ENCODE data around the gene CCDC148. TPM values are rescaled to one million over a fixed set of nuclear protein-coding genes. Genes with fewer than 3 reads are reported as not detected.

Gene CCDC148
- total RNA-seq, 1 donor from 2014 or later = 0.30 TPM

DNA sequence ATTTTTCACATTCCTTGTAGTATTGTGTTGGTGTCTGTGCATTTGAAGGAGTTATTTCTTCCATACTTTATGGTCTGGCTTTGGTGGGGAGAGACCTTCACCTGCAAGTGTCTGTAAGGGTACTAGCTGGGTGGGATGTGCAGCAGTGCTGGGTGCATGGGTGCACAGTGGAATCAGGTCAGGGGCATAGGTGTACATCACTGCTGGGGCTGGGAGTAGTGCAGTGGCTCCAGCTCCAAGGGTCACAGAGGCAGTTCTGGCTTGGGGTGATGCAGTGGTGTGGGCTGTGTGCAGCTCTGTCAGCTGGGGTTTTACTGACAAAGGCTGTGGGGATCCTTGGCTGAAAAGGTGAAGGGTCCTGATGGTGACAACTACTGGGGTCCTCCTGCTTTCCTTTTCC is 44.8 kb downstream of the CCDC148 start:
- H3K4me3 ChIP-seq = no peak overlapping the region
- no peaks in the 10 kb centered on the region for H3K27me3 ChIP-seq (ENCODE audit: low read depth)
- no peaks in the 10 kb centered on the region for H3K36me3 ChIP-seq
- H3K4me1 ChIP-seq = no peaks in the 10 kb centered on the region
- H3K9me3 ChIP-seq (replicated peaks) = peaks cover 44% of the 10 kb centered on the region
- no peak for DNase-seq
- no peak for TF ChIP-seq CTCF (IDR thresholded peaks at IDR 0.05; ENCODE audit: borderline replicate concordance)
- intact Hi-C loops (cut with micrococcal nuclease) = no loop called here
- H3K27ac ChIP-seq (replicated peaks) = no peak overlapping the region

DNA sequence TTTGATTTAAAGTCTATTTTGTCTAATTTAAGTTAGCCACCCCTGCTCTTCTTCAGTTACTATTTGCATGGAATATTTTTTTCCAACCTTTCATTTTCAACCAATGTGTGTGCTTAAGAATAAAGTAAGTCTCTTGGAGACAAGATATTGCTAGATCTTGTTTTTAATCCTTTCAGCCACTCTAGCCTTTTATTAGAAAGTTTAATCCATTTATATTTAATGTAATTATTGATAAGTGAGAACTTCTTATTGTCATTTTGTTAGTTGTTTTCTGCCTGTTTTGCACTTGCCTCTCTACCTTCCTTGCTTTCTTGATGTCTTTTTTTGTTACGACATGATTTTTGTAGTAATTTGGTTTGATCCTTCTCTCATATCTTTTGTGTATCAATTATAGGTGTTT is 46.4 kb downstream of the CCDC148 start:
- Histone ChIP-seq H3K27ac (replicated peaks) (no peak overlapping the region), H3K4me1 (no peaks in the 10 kb centered on the region), H3K27me3 (ENCODE audit: low read depth) (no peaks in the 10 kb centered on the region), H3K9me3 (replicated peaks) (peaks cover 29% of the 10 kb centered on the region), H3K36me3 (no peaks in the 10 kb centered on the region), H3K4me3 (no peak overlapping the region)
- TF ChIP-seq CTCF (IDR thresholded peaks at IDR 0.05; ENCODE audit: borderline replicate concordance) = no peak
- intact Hi-C loops (cut with micrococcal nuclease) = no loop called here
- DNase-seq = no peak

- intact Hi-C loops (cut with micrococcal nuclease) = no loop called here
- no peak for TF ChIP-seq CTCF (IDR thresholded peaks at IDR 0.05; ENCODE audit: borderline replicate concordance)
- Histone ChIP-seq H3K9me3 (replicated peaks) (peaks cover 25% of the 10 kb centered on the region), H3K27me3 (ENCODE audit: low read depth) (no peaks in the 10 kb centered on the region), H3K27ac (replicated peaks) (no peak overlapping the region), H3K36me3 (no peaks in the 10 kb centered on the region), H3K4me3 (no peak overlapping the region), H3K4me1 (peaks cover 9% of the 10 kb centered on the region)
- no peak for DNase-seq
These were observed 49.5 kb downstream of the CCDC148 start for GRCh38 chr2:158407031-158407430.

GRCh38 chr2:158405341-158405740 is 51.2 kb downstream of the CCDC148 start:
- H3K4me3 ChIP-seq = no peak overlapping the region
- DNase-seq = no peak
- peaks cover 15% of the 10 kb centered on the region for H3K9me3 ChIP-seq (replicated peaks)
- intact Hi-C loops (cut with micrococcal nuclease) = no loop called here
- no peaks in the 10 kb centered on the region for H3K27me3 ChIP-seq (ENCODE audit: low read depth)
- TF ChIP-seq CTCF (IDR thresholded peaks at IDR 0.05; ENCODE audit: borderline replicate concordance) = no peak
- no peaks in the 10 kb centered on the region for H3K36me3 ChIP-seq
- no peak overlapping the region for H3K27ac ChIP-seq (replicated peaks)
- H3K4me1 ChIP-seq = peaks cover 9% of the 10 kb centered on the region

- Histone ChIP-seq H3K9me3 (replicated peaks) (peaks cover 17% of the 10 kb centered on the region), H3K27me3 (ENCODE audit: low read depth) (no peaks in the 10 kb centered on the region), H3K4me3 (no peak overlapping the region), H3K4me1 (peaks cover 9% of the 10 kb centered on the region), H3K36me3 (no peaks in the 10 kb centered on the region), H3K27ac (replicated peaks) (no peak overlapping the region)
- no peak for TF ChIP-seq CTCF (IDR thresholded peaks at IDR 0.05; ENCODE audit: borderline replicate concordance)
- no peak for DNase-seq
- intact Hi-C loops (cut with micrococcal nuclease) = no loop called here
These were observed 53.3 kb downstream of the CCDC148 start for GRCh38 chr2:158403237-158403636.

DNA sequence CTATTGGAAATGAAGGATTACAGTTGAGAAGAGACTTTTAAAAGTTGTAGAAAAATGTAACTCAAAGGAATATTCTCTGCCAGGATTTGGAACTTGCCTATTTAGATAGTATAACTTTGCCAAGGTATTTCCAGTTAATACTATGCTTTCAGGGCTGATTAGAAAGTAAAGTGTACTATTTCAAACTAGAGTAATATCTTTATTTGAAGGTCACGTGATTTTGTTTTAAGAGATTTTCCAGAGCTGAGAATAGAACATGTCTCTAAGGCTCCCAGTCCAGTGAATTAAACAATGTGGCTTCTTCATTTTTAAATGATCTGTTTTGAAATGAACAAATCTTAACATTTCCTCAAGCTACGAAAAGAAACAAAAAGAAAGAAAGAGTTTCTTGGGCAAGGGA is 53.9 kb downstream of the CCDC148 start:
- Histone ChIP-seq H3K4me1 (peaks cover 9% of the 10 kb centered on the region), H3K4me3 (no peak overlapping the region), H3K36me3 (no peaks in the 10 kb centered on the region), H3K27ac (replicated peaks) (no peak overlapping the region), H3K9me3 (replicated peaks) (peaks cover 17% of the 10 kb centered on the region), H3K27me3 (ENCODE audit: low read depth) (no peaks in the 10 kb centered on the region)
- TF ChIP-seq CTCF (IDR thresholded peaks at IDR 0.05; ENCODE audit: borderline replicate concordance) = no peak
- no peak for DNase-seq
- intact Hi-C loops (cut with micrococcal nuclease) = no loop called here

Data from left ventricle myocardium inferior (tissue), 1 donor.